HepG2 (cell line): ENCODE data around the gene GLIS2. TPM values are rescaled to one million over a fixed set of nuclear protein-coding genes. Genes with fewer than 3 reads are reported as not detected.

Experiments used
- DNMT1 ChIP-seq: sonication (generic); formaldehyde crosslinking; IDR thresholded peaks from 2 replicates; pipeline ENCODE4 v1.5.1; 2020; ENCODE audit warnings: mild to moderate bottlenecking, missing genetic modification reagents
- HIVEP1 ChIP-seq: sonication (generic); formaldehyde crosslinking; IDR thresholded peaks from 2 replicates; pipeline ENCODE4 v1.4.0; 2020; ENCODE audit warnings: mild to moderate bottlenecking, missing genetic modification reagents
- NAIF1 ChIP-seq: sonication (generic); formaldehyde crosslinking; IDR thresholded peaks from 2 replicates; pipeline ENCODE4 v1.5.0; 2020; ENCODE audit warnings: mild to moderate bottlenecking, missing genetic modification reagents, borderline replicate concordance
- POLR2AphosphoS5 ChIP-seq: IDR thresholded peaks from 2 replicates; pipeline ENCODE4 v1.6.1; 2012; ENCODE audit warnings: low read depth, low read length
- REL ChIP-seq: sonication (generic); formaldehyde crosslinking; conservative IDR thresholded peaks from 2 replicates; pipeline ENCODE4 v1.8.0; 2022; ENCODE audit warnings: mild to moderate bottlenecking, missing genetic modification reagents, moderate library complexity
- RFXANK ChIP-seq: IDR thresholded peaks from 2 replicates; pipeline ENCODE4 v1.6.1; 2016
- STAT6 ChIP-seq: sonication (generic); formaldehyde crosslinking; IDR thresholded peaks from 2 replicates; pipeline ENCODE4 v1.4.0; 2020; ENCODE audit warnings: missing genetic modification reagents, mild to moderate bottlenecking, borderline replicate concordance
- THYN1 ChIP-seq: sonication (generic); formaldehyde crosslinking; IDR thresholded peaks from 2 replicates; pipeline ENCODE4 v1.8.1; 2023; ENCODE audit warnings: low read depth, mild to moderate bottlenecking, moderate library complexity, missing genetic modification reagents, borderline replicate concordance
- TOE1 ChIP-seq: sonication (generic); formaldehyde crosslinking; IDR thresholded peaks from 2 replicates; pipeline ENCODE4 v1.4.0; 2020; ENCODE audit warnings: mild to moderate bottlenecking, missing genetic modification reagents
- TRAFD1 ChIP-seq: sonication (generic); formaldehyde crosslinking; IDR thresholded peaks from 2 replicates; pipeline ENCODE4 v1.5.1; 2020; ENCODE audit warnings: missing genetic modification reagents, mild to moderate bottlenecking, borderline replicate concordance
- ZBTB33 ChIP-seq: sonication (generic); formaldehyde crosslinking; IDR thresholded peaks from 2 replicates; pipeline ENCODE4 v1.4.0; 2020; ENCODE audit warnings: missing genetic modification reagents
- ZMYM3 ChIP-seq: sonication (generic); formaldehyde crosslinking; IDR thresholded peaks from 2 replicates; pipeline ENCODE4 v1.5.1; 2020; ENCODE audit warnings: mild to moderate bottlenecking, missing genetic modification reagents
- ZNF281 ChIP-seq: sonication (generic); formaldehyde crosslinking; IDR thresholded peaks from 2 replicates; pipeline ENCODE4 v1.4.0; 2020; ENCODE audit warnings: missing genetic modification reagents, borderline replicate concordance
- ZNF451 ChIP-seq: sonication (generic); formaldehyde crosslinking; IDR thresholded peaks from 2 replicates; pipeline ENCODE4 v1.5.0; 2020; ENCODE audit warnings: mild to moderate bottlenecking, missing genetic modification reagents
- ZNF605 ChIP-seq: sonication (generic); formaldehyde crosslinking; IDR thresholded peaks from 2 replicates; pipeline ENCODE4 v1.8.0; 2022; ENCODE audit warnings: mild to moderate bottlenecking, missing genetic modification reagents
- ZNF740 ChIP-seq: sonication (generic); formaldehyde crosslinking; IDR thresholded peaks from 2 replicates; pipeline ENCODE4 v1.4.0; 2020; ENCODE audit warnings: missing genetic modification reagents
- ZNF773 ChIP-seq: sonication (generic); formaldehyde crosslinking; IDR thresholded peaks from 2 replicates; pipeline ENCODE4 v1.4.0; 2020; ENCODE audit warnings: missing genetic modification reagents, borderline replicate concordance
- ZNF788 ChIP-seq: sonication (generic); formaldehyde crosslinking; IDR thresholded peaks from 2 replicates; pipeline ENCODE4 v1.5.0; 2020; ENCODE audit warnings: mild to moderate bottlenecking, missing genetic modification reagents, borderline replicate concordance
- ZNF891 ChIP-seq: sonication (generic); formaldehyde crosslinking; IDR thresholded peaks from 2 replicates; pipeline ENCODE4 v1.5.0; 2020; ENCODE audit warnings: mild to moderate bottlenecking, missing genetic modification reagents
- ZSCAN29 ChIP-seq: sonication (generic); formaldehyde crosslinking; conservative IDR thresholded peaks from 2 replicates; pipeline ENCODE4 v1.4.0; 2020; ENCODE audit warnings: mild to moderate bottlenecking, missing genetic modification reagents
- polyA plus RNA-seq, 8 experiments: library from polyadenylated mRNA; depleted of rRNA in 3 of 8; stranded (reverse) in 7 of 8; unstranded in 1 of 8; fragments of >200 nt; fragmentation: Illumina TruSeq in 4 of 8; extraction: Trizol in 4 of 8; gene quantifications; 2 replicates each; pipeline versions ENCODE4 v1.2.1 to v1.2.3, GENCODE V29; 2011 to 2016; ENCODE audit warnings: low read depth in 4 of 8, missing spikeins in 1 of 8, mixed read lengths in 1 of 8; ENCODE audit not compliant: insufficient read depth in 1 of 8
- total RNA-seq, 5 experiments: library from RNA; depleted of rRNA; stranded (reverse); fragments of >200 nt; fragmentation: Illumina TruSeq; extraction: Trizol; gene quantifications; 2 replicates each; pipeline ENCODE4 v1.2.3, GENCODE V29; 2016; ENCODE audit warnings: low read depth in 1 of 5

Gene GLIS2
- total and polyA plus RNA-seq, 2 of the 13 experiments (the other 11 are each of a cell fraction or from before 2014, with no cell fraction given), result 0.28 to 0.29 TPM

- TF ChIP-seq ZNF788 (CRISPR knock-in tag) (no peak), NAIF1 (no peak), ZNF281 (CRISPR knock-in tag) (no peak), ZNF740 (no peak), TOE1 (CRISPR knock-in tag) (no peak), HIVEP1 (0 out of 2 replicates have a peak, but pooled peaks have one; percentile 46), ZNF891 (CRISPR knock-in tag) (peak; percentile 57; the same call in 1 of the 2 replicates), DNMT1 (CRISPR knock-in tag) (0 out of 2 replicates have a peak, but pooled peaks have one; percentile 36), STAT6 (CRISPR knock-in tag) (no peak), ZNF451 (CRISPR knock-in tag) (no peak), ZBTB33 (CRISPR knock-in tag) (peak; percentile 87), REL (no peak), RFXANK (no peak), THYN1 (no peak), ZNF773 (no peak), ZSCAN29 (CRISPR knock-in tag) (no peak), TRAFD1 (CRISPR knock-in tag) (no peak), POLR2AphosphoS5 (no peak), ZMYM3 (CRISPR knock-in tag) (no peak), ZNF605 (CRISPR knock-in tag) (peak; percentile 23; the same call in 1 of the 2 replicates)
These were observed 43.1 kb downstream of the GLIS2 start (continued) for GRCh38 chr16:4358831-4359561.
